ENCODE data around the gene MDH1. TPM values are rescaled to one million over a fixed set of nuclear protein-coding genes. Genes with fewer than 3 reads are reported as not detected.
"Not testable (repeated sequence)": the region's sequence is repeated elsewhere in the genome, so short reads cannot be mapped to it uniquely, and the experiment has no call there.

Gene MDH1
- total RNA-seq, 3 donors from 2014 or later = 162 to 185 (median 177) TPM

DNA sequence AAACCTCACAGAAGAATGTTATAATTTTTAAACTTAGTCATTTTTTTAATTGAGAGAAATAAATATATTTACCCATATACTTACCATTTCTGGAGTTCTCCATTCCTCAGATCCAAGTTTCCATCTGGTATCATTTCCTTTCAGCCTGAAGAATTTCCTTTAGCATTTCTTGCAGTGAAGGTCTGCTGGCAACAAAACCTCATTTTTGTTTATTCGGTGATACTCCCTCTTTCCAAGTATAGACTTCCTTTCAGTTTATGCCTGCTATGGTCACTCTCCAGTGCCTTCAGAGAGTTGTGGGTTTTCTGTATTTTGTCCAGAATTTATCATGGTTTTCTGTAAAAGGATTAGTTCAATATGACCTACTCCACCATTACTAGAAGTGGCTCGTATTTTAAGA lies 17.5 kb upstream of the MDH1 start:
- intact Hi-C loops (cut with DNase I, micrococcal nuclease) = no loop called here
- no peak overlapping the region for H3K4me3 ChIP-seq
- H3K9me3 ChIP-seq = peaks cover 28% of the 10 kb centered on the region
- no peak for TF ChIP-seq CTCF (IDR thresholded peaks at IDR 0.05)
- H3K4me1 ChIP-seq (ENCODE audit: low read depth) = no peaks in the 10 kb centered on the region
- ATAC-seq (no peak), DNase-seq (no peak)
- H3K36me3 ChIP-seq (ENCODE audit: low read depth) = no peaks in the 10 kb centered on the region

DNA sequence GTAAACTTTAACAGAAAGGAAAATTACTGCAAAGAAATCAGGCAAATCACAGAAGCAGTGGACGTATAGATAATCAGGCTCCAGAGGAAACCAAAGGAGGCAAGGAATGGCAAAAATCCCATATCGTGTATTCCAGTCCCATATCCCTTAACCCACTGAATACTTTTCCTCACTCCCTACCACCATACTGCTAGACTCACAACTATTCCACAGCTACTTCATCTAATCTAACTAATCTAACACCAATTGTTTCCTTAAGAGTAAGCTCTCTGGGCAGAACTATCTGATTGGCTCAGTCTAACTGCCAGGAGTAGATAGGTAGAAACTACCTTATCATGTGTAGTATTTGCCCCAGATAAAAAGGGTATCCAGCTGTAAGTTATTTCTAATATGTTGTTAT lies 16.8 kb upstream of the MDH1 start:
- Histone ChIP-seq H3K4me3 (no peak overlapping the region), H3K36me3 (ENCODE audit: low read depth) (no peaks in the 10 kb centered on the region), H3K4me1 (ENCODE audit: low read depth) (no peaks in the 10 kb centered on the region), H3K9me3 (peaks cover 23% of the 10 kb centered on the region)
- ATAC-seq = no peak
- intact Hi-C loops (cut with DNase I, micrococcal nuclease) = no loop called here
- no peak for DNase-seq
- TF ChIP-seq CTCF (IDR thresholded peaks at IDR 0.05) = no peak

DNA sequence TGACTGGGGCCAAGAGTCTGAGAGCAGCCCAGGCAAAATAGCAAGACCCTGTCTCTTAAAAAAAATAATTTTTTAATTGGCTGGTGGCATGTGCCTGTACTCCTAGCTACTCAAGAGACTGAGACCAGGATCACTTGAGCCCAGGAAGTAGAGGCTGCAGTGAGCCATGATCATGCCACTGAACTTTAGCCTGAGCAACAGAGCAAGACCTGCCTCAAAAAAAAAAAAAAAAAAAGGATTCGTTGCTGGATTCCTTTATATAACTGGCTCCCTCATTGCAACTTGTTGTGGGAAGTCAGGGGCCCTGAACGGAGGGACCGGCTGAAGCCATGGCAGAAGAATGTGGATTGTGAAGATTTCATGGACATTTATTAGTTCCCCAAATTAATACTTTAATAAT lies 15.7 kb upstream of the MDH1 start:
- H3K36me3 ChIP-seq (ENCODE audit: low read depth); H3K4me3 ChIP-seq; H3K4me1 ChIP-seq (ENCODE audit: low read depth); DNase-seq; intact Hi-C loops (cut with DNase I, micrococcal nuclease); ATAC-seq: not testable (repeated sequence)
- peaks cover 19% of the 10 kb centered on the region for H3K9me3 ChIP-seq

- ATAC-seq; DNase-seq; H3K36me3 ChIP-seq (ENCODE audit: low read depth); H3K4me1 ChIP-seq (ENCODE audit: low read depth); H3K4me3 ChIP-seq; intact Hi-C loops (cut with DNase I, micrococcal nuclease): not testable (repeated sequence)
- peaks cover 12% of the 10 kb centered on the region for H3K9me3 ChIP-seq
These were observed 14.9 kb upstream of the MDH1 start for GRCh38 chr2:63573726-63574345.

DNA sequence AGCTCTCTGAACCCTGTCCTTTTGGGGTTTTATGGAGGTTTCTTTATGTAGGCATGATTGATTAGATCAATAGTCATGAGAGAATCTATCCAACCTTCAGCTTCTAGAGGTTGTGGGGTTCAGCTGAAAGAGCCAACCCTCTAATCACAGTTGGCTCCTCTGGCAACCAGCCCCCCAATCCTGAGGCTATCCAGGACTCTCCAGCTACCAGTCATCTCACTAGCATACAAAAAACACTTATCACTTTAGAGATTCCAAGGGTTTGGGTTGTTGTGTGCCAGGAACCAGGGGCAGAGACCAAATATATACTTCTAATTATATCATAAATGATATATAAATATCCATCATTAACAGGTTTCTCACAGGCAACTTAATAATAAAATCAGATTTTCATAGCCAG lies 12.2 kb upstream of the MDH1 start:
- H3K9me3 ChIP-seq = peaks cover 12% of the 10 kb centered on the region
- DNase-seq (no peak), ATAC-seq (no peak)
- no peaks in the 10 kb centered on the region for H3K36me3 ChIP-seq (ENCODE audit: low read depth)
- no peak overlapping the region for H3K4me3 ChIP-seq
- intact Hi-C loops (cut with DNase I, micrococcal nuclease) = no loop called here
- no peaks in the 10 kb centered on the region for H3K4me1 ChIP-seq (ENCODE audit: low read depth)
- TF ChIP-seq CTCF (IDR thresholded peaks at IDR 0.05) = no peak

GRCh38 chr2:63578767-63579166 lies 10.0 kb upstream of the MDH1 start:
- Histone ChIP-seq H3K36me3 (ENCODE audit: low read depth) (no peaks in the 10 kb centered on the region), H3K4me1 (ENCODE audit: low read depth) (no peaks in the 10 kb centered on the region), H3K4me3 (no peak overlapping the region), H3K9me3 (peaks cover 10% of the 10 kb centered on the region)
- intact Hi-C loops (cut with DNase I, micrococcal nuclease) = no loop called here
- DNase-seq (no peak), ATAC-seq (no peak)
- TF ChIP-seq CTCF (IDR thresholded peaks at IDR 0.05) = no peak

All from mucosa of descending colon (tissue), 3 donors.